ACHN (cell line): ENCODE data around the gene YWHAE.
"Not testable (repeated sequence)": the region's sequence is repeated elsewhere in the genome, so short reads cannot be mapped to it uniquely, and the experiment has no call there.

Experiments used
- DNase-seq: peaks from one replicate; pipeline ENCODE4 v3.0.0-alpha.2; 2015
- in situ Hi-C: cut with HindIII; loops from 2 replicates; pipeline ENCODE4 v1.10.0; 2017; ENCODE audit warnings: low sequenced_read_pairs, low pct_ligation_motif_present, low pct_unique_long_range_greater_than_20kb

YWHAE gene

DNA sequence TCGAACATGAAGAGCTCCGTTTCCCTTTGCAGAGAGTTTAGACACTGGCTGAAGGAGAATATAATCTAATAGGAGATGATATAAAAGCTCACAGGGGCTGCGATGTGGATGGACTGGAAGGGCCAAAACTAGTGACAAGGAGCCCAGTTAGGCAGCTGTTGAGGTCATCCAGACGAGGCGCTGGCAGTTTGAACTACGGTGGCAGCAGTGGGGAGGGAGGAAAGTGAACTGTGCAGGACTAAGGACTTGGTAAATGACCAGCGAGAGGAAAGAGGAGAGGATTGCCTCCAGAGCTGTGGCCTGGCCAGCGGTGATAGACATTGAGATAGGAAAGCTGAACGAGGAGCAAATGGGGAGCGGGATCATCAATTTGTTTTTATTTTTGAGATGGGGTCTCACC is 14.6 kb upstream of the YWHAE start:
- no peak for DNase-seq
- in situ Hi-C loops = no loop called here

DNA sequence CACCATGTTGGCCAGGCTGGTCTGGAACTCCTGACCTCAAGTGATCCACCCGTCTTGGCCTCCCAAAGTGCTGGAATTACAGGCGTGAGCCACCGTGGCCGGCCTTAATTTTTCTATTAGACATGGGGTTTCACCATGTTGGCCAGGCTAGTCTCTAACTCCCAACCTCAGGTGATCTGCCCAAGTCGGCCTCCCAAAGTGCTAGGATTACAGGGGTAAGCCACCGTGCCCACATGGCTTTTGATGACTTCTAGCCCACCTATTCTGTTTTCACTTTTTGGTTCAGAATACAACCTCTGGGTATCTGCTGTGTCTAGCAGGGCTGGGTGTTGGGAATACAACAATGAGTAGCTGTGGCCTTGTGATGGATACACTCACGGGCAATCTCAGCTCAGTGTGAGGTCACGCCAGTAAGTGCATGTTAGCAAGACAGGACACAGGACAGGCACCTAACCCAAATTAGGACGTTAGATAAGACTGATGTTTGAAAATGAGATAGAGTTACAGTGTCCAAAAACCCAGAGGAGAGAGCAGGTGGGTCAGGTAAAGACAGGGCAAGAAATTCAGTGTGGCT is 14.1 kb upstream of the YWHAE start:
- DNase-seq = no peak
- in situ Hi-C loops = no loop called here

DNA sequence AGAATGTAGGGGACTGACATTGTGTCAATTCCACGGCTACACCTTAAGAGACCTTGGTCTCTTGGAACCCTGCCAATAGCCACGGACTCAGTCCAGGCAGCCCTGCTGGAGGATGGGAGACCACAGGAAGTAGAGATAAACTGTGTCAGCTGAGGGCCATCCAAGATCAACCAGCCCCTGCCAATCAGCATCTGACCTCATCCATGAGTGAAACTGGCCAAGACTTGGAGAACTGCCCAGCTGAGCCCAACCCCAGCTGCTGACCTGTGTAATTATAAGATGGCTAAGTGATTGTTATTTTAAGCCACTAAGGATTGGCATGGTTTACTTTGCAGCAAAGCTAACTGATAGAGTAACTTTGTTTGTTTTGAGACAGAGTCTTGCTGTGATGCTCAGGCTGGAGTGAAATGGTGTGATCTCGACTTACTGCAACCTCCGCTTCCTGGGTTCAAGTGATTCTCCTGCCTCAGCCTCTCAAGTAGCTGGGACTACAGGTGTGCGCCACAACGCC is 13.3 kb upstream of the YWHAE start:
- in situ Hi-C loops = no loop called here
- DNase-seq = peak; percentile 57

GRCh38 chr17:1412185-1413110 is 12.4 kb upstream of the YWHAE start:
- DNase-seq = no peak
- in situ Hi-C loops = no loop called here

GRCh38 chr17:1402262-1402586 is 2.2 kb upstream of the YWHAE start:
- no peak for DNase-seq
- in situ Hi-C loops = no loop called here

DNA sequence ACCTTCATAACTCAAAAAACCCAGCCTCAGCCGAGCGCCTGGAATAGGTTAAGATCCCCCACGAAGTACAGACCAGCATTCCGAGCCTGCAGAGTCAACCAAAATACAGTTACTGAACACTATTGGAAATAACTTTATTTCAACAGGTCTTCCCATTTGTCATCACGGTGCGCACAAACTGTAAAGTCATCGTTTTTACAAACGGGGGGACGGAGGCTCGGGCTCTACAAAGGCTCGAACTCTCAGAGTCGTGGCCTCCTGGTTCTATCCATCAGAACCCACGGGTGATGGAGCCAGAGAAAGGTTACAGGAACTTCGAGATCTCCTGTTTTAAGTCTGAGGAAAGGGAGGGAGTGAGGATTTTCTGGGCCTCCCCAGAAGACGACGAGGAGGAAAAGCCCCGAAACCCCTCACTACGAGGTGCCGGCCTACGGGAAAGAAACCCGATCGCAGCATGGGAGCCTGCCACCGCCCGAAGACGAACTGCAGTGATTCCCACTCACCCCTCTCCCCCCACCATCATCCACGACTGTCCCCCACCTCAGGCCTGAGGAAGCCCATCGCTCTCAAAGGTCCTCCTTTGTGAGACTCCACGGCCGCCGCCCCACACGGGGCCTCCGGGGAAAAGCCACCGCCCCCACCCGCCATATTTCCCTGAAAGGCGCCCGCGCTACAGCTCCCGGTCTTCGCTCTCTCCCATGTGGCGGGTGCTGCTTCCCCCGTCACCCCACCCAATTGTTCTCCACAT is 917 bp downstream of the YWHAE start:
- in situ Hi-C loops = no loop called here
- DNase-seq = peak; percentile 48

DNA sequence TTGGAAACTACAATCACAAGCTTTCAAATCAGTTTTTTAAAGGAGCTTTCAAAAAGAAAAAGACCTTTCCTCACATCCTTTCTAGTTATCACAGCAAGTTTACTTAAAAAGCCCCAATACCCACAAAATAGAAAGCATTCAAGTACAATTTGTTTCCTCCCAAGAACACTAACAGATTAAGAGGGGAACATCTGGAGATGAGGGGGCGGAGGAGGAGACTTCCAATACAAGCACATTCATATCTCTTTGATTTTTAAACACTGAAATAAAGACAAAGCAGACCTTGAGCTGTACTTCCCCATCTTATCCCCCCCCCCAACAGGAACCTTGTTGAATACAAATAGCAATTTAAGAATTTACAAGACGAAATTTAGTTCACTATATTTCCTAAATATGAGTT is 2.0 kb downstream of the YWHAE start:
- DNase-seq = no peak
- in situ Hi-C loops = no loop called here

- in situ Hi-C loops, DNase-seq: not testable (repeated sequence)
Measured at GRCh38 chr17:1395876-1396665, 4.0 kb downstream of the YWHAE start.

DNA sequence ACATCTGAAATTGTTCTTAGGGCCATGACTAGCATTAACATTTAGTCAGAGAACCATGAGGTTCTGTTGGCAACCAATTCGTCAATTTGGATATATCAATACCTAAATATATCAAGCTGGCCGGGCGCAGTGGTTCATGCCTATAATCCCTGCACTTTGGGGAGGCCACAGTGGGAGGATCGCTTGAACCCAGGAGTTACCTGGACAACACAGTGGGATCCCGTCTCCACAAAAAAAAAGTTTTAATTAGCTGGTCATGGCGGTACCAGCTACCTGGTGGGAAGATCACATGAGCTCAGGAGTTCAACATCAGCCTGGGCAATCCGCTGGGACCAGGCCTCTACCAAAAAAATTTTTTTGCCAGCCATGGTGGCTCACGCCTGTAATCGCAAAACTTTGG is 8.4 kb downstream of the YWHAE start:
- in situ Hi-C loops = no loop called here
- DNase-seq = no peak

GRCh38 chr17:1390432-1391367 is 9.3 kb downstream of the YWHAE start:
- DNase-seq = no peak
- in situ Hi-C loops = no loop called here

GRCh38 chr17:1387490-1388227 is 12.4 kb downstream of the YWHAE start:
- DNase-seq, in situ Hi-C loops: not testable (repeated sequence)

- in situ Hi-C loops = not testable (repeated sequence)
Measured at GRCh38 chr17:1386675-1387190, 13.3 kb downstream of the YWHAE start.

GRCh38 chr17:1386265-1386664 is 13.8 kb downstream of the YWHAE start:
- in situ Hi-C loops = no loop called here
- DNase-seq = no peak

More at GRCh38 chr17:1386675-1387190, 13.3 kb downstream of the YWHAE start:
- not testable (repeated sequence) for DNase-seq

GRCh38 chr17:1385861-1386260 is 14.2 kb downstream of the YWHAE start:
- no peak for DNase-seq
- in situ Hi-C loops = no loop called here

DNA sequence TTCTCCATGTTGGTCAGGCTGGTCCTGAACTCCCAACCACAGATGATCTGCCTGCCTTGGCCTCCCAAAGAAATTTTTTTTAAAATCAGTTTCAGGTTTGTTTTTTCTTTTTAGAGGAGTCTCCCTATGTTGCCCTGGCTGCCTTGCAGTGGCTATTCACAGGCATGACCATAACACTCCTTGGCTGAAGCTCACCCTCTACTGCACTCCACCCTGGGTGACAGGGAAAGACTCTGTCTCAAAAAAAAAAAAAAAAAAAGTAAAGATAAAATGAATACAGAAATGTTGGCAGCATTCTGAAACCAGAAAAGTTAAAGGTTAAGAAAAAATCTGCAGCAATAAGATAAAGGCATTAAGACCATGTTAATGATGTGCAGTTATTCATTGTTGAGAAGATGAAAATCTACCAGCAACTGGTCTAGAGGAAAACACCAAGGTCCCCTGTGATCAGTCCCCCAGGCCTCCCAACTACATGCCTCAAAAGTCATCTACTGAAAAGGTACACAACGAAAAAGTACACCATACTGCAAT is 15.1 kb downstream of the YWHAE start:
- no peak for DNase-seq

DNA sequence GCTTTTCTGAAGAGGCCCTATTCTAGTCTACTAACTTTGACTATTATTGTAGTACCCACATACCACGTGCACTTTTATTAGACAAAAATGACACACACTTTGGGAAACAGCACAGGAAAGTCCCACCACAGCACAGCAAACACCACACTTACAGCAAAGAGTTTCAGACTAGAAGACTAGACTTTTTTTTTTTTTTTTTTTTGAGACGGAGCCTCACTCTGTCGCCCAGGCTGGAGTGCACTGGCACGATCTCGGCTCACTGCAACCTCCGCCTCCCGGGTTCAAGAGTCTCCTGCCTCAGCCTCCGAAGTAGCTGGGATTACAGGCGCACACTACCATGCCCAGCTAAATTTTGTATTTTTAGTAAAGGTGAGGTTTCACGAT is 20.1 kb downstream of the YWHAE start:
- no peak for DNase-seq
- in situ Hi-C loops = no loop called here

More for the DNA sequence above, 15.1 kb downstream of the YWHAE start:
- in situ Hi-C loops = no loop called here
